ENCODE data around the gene FAM114A1. TPM values are rescaled to one million over a fixed set of nuclear protein-coding genes. Genes with fewer than 3 reads are reported as not detected.

Gene FAM114A1
- total RNA-seq, 6 experiments from 2014 or later = 161 to 210 (median 187) TPM

GRCh38 chr4:38858097-38858420 is 9.5 kb upstream of the FAM114A1 start:
- Mint-ChIP-seq H3K4me3 (peak overlapping the region; percentile 85), H3K4me1 (ENCODE audit: low read depth) (peaks cover 53% of the 10 kb centered on the region), H3K9me3 (no peaks in the 10 kb centered on the region), H3K27me3 (ENCODE audit: insufficient read depth) (no peaks in the 10 kb centered on the region; the same call in 1 of the 2 replicates), H3K36me3 (ENCODE audit: low read depth) (no peaks in the 10 kb centered on the region), H3K27ac (peak overlapping the region; percentile 91)
- TF ChIP-seq CTCF (IDR thresholded peaks at IDR 0.05) = no peak
- DNase-seq = no peak

GRCh38 chr4:38859501-38859900 is 8.1 kb upstream of the FAM114A1 start:
- no peak for DNase-seq
- H3K4me3 Mint-ChIP-seq = no peak overlapping the region
- no peaks in the 10 kb centered on the region for H3K36me3 Mint-ChIP-seq (ENCODE audit: low read depth)
- H3K27ac Mint-ChIP-seq = no peak overlapping the region
- H3K27me3 Mint-ChIP-seq (ENCODE audit: insufficient read depth) = no peaks in the 10 kb centered on the region; the same call in none of the 2 replicates
- no peaks in the 10 kb centered on the region for H3K9me3 Mint-ChIP-seq
- no peak for TF ChIP-seq CTCF (IDR thresholded peaks at IDR 0.05)
- H3K4me1 Mint-ChIP-seq (ENCODE audit: low read depth) = peaks cover 53% of the 10 kb centered on the region

GRCh38 chr4:38860788-38861424 is 6.7 kb upstream of the FAM114A1 start:
- H3K4me1 Mint-ChIP-seq (ENCODE audit: low read depth) = peaks cover 49% of the 10 kb centered on the region
- H3K27me3 Mint-ChIP-seq (ENCODE audit: insufficient read depth) = no peaks in the 10 kb centered on the region; the same call in none of the 2 replicates
- no peaks in the 10 kb centered on the region for H3K9me3 Mint-ChIP-seq
- DNase-seq = no peak
- peak; percentile 91 for TF ChIP-seq CTCF (IDR thresholded peaks at IDR 0.05)
- no peak overlapping the region for H3K4me3 Mint-ChIP-seq
- H3K36me3 Mint-ChIP-seq (ENCODE audit: low read depth) = no peaks in the 10 kb centered on the region
- no peak overlapping the region for H3K27ac Mint-ChIP-seq

- peaks cover 43% of the 10 kb centered on the region for H3K4me1 Mint-ChIP-seq (ENCODE audit: low read depth)
- no peaks in the 10 kb centered on the region; the same call in none of the 2 replicates for H3K27me3 Mint-ChIP-seq (ENCODE audit: insufficient read depth)
- H3K36me3 Mint-ChIP-seq (ENCODE audit: low read depth) = no peaks in the 10 kb centered on the region
- no peak for TF ChIP-seq CTCF (IDR thresholded peaks at IDR 0.05)
- H3K27ac Mint-ChIP-seq = no peak overlapping the region
- DNase-seq = no peak
- H3K9me3 Mint-ChIP-seq = no peaks in the 10 kb centered on the region
- H3K4me3 Mint-ChIP-seq = no peak overlapping the region
These were observed 5.8 kb upstream of the FAM114A1 start for GRCh38 chr4:38861791-38862190.

- no peak overlapping the region for H3K4me3 Mint-ChIP-seq
These were observed 2.2 kb upstream of the FAM114A1 start for GRCh38 chr4:38865445-38865844.

More at GRCh38 chr4:38865445-38865844, 2.2 kb upstream of the FAM114A1 start:
- Mint-ChIP-seq H3K36me3 (ENCODE audit: low read depth) (peaks cover 23% of the 10 kb centered on the region), H3K27ac (no peak overlapping the region), H3K27me3 (ENCODE audit: insufficient read depth) (no peaks in the 10 kb centered on the region; the same call in none of the 2 replicates), H3K4me1 (ENCODE audit: low read depth) (peaks cover 44% of the 10 kb centered on the region), H3K9me3 (no peaks in the 10 kb centered on the region)
- TF ChIP-seq CTCF (IDR thresholded peaks at IDR 0.05) = no peak
- DNase-seq = no peak
